Measurements from ENCODE around the gene CYFIP1. TPM values are rescaled to one million over a fixed set of nuclear protein-coding genes. Genes with fewer than 3 reads are reported as not detected.

The CYFIP1 gene
- total and polyA plus RNA-seq, 2 of the 13 experiments (the other 11 are each of a cell fraction or from before 2014, with no cell fraction given) = 38.1 to 58.3 TPM

GRCh38 chr15:22950256-22950990 is 29.7 kb downstream of the CYFIP1 start (continued):
- TF ChIP-seq ZNF362 (CRISPR knock-in tag; IDR thresholded peaks at IDR 0.05; ENCODE audit: borderline replicate concordance) = no peak
- TF ChIP-seq DBP (CRISPR knock-in tag; IDR thresholded peaks at IDR 0.05; ENCODE audit: not compliant biosample characterization) = no peak
- no peak for TF ChIP-seq ZNF253 (CRISPR knock-in tag; IDR thresholded peaks at IDR 0.05; ENCODE audit: borderline replicate concordance)
- TF ChIP-seq AKNA (CRISPR knock-in tag; IDR thresholded peaks at IDR 0.05; ENCODE audit: borderline replicate concordance) = no peak
- TF ChIP-seq ZBTB33 (CRISPR knock-in tag; IDR thresholded peaks at IDR 0.05) = peak; percentile 97
- no peak for TF ChIP-seq ZNF704 (CRISPR knock-in tag; IDR thresholded peaks at IDR 0.05; ENCODE audit: borderline replicate concordance)
- no peak for TF ChIP-seq ADNP (CRISPR knock-in tag; IDR thresholded peaks at IDR 0.05)
- no peak for TF ChIP-seq HMGXB3 (CRISPR knock-in tag; IDR thresholded peaks at IDR 0.05; ENCODE audit: borderline replicate concordance)
